ENCODE results near the gene FIGNL1.

GRCh38 chr7:50449881-50450589 lies at the start of gene FIGNL1:
- no peak for TF ChIP-seq CTCF (IDR thresholded peaks at IDR 0.05; ENCODE audit: low read depth, low read length)
- peak; percentile 85 for TF ChIP-seq POLR2A (IDR thresholded peaks at IDR 0.05; ENCODE audit: extremely low read depth, insufficient read length)
- TF ChIP-seq MYC (IDR thresholded peaks at IDR 0.05; ENCODE audit: low read depth, low read length): peak; percentile 88
- TF ChIP-seq MAX (IDR thresholded peaks at IDR 0.05; ENCODE audit: low read depth, low read length): peak; percentile 82
